ENCODE measurements around the gene PEX6. TPM values are rescaled to one million over a fixed set of nuclear protein-coding genes. Genes with fewer than 3 reads are reported as not detected.

The PEX6 gene
- total RNA-seq, 1 experiment from 2014 or later: 15.6 TPM

- peak overlapping the region in 2 of 3 experiments; percentile 77 to 94; a peak in 6 of 7 replicates for H3K27ac Mint-ChIP-seq
- Histone ChIP-seq H3K4me2 (ENCODE audit: insufficient read depth, insufficient read length, low read length) (no peak overlapping the region), H3K4ac (ENCODE audit: low read depth, low read length) (no peak overlapping the region), H2AFZ (ENCODE audit: low read length) (no peak overlapping the region), H2BK12ac (ENCODE audit: insufficient read length, low read depth, low read length) (no peak overlapping the region), H2AK5ac (ENCODE audit: insufficient read length, low read length) (no peak overlapping the region), H3K18ac (ENCODE audit: insufficient read length, low read depth, low read length) (no peak overlapping the region), H3K27me3 (ENCODE audit: insufficient read depth, low read length) (no peaks in the 10 kb centered on the region), H3T11ph (ENCODE audit: low read length) (no peak overlapping the region), H2BK15ac (ENCODE audit: low read depth, low read length) (no peak overlapping the region), H3K14ac (ENCODE audit: insufficient read depth, low read length) (no peak overlapping the region), H4K8ac (replicated peaks; ENCODE audit: insufficient read length, low read depth, low read length) (no peak overlapping the region), H3K9ac (ENCODE audit: extremely low read depth, insufficient read length, low read length) (no peak overlapping the region), H4K91ac (ENCODE audit: insufficient read length, low read depth, low read length) (no peak overlapping the region), H3K23me2 (ENCODE audit: insufficient read length, low read depth, low read length, poor library complexity, severe bottlenecking) (no peaks in the 10 kb centered on the region), H3K79me1 (ENCODE audit: insufficient read depth, low read depth, low read length, poor library complexity, severe bottlenecking) (no peaks in the 10 kb centered on the region), H2BK20ac (ENCODE audit: low read depth, low read length, poor library complexity, severe bottlenecking) (no peak overlapping the region), H3K79me2 (ENCODE audit: insufficient read depth, low read length) (peaks cover 4% of the 10 kb centered on the region; the same call in 1 of the 2 replicates), H4K20me1 (ENCODE audit: control insufficient read depth, insufficient read depth, insufficient read length) (peaks cover 2% of the 10 kb centered on the region), H2BK120ac (ENCODE audit: low read depth, low read length, poor library complexity, severe bottlenecking) (no peak overlapping the region), H3K4me1 (ENCODE audit: insufficient read depth, low read length) (no peaks in the 10 kb centered on the region), H3K9me3 (ENCODE audit: control insufficient read depth, low read depth, low read length) (no peaks in the 10 kb centered on the region), H3K23ac (ENCODE audit: insufficient read length, low read depth, low read length) (no peak overlapping the region), H4K5ac (ENCODE audit: insufficient read length, low read depth, low read length) (no peak overlapping the region), H3K56ac (ENCODE audit: insufficient read length, low read depth, low read length) (no peak overlapping the region), H3K27ac (ENCODE audit: insufficient read length, low read depth, low read length) (no peak overlapping the region), H2BK5ac (ENCODE audit: insufficient read length, low read length) (no peak overlapping the region)
- H3K4me3 Mint-ChIP-seq: peak overlapping the region in 1 of 2 experiments; percentile 11; a peak in 2 of 5 replicates
- no peaks in the 10 kb centered on the region for H3K27me3 Mint-ChIP-seq (ENCODE audit: low read depth)
- no CpG with 5 or more reads among the region's 9 CpGs for whole genome bisulfite sequencing (ENCODE audit: extremely low coverage, insufficient read length, low lambda C conversion rate)
- DNase-seq: peak; percentile 36
- TF ChIP-seq CTCF (conservative IDR thresholded peaks at IDR 0.05): no peak
- H3K4me1 Mint-ChIP-seq: peaks cover 9 to 14% of the 10 kb centered on the region in 2 experiments
- H3K36me3 Mint-ChIP-seq (ENCODE audit: insufficient read depth in 1 of 3, low read depth in 3 of 3): peaks cover 32 to 79% (median 50%) of the 10 kb centered on the region in 3 experiments
- no peaks in the 10 kb centered on the region; a peak in 1 of 5 replicates for H3K9me3 Mint-ChIP-seq
Observed at GRCh38 chr6:42938987-42939809, 39.8 kb downstream of the PEX6 start.
